Measurements from ENCODE around the gene VSIG4.
A peak's percentile ranks its signal among the peaks of the same experiment; 100 is the strongest.

The VSIG4 gene

GRCh38 chrX:66014084-66014483, 25.8 kb downstream of the VSIG4 start:
- H3K27ac ChIP-seq (replicated peaks), result peak overlapping the region; percentile 100
- H3K4me3 ChIP-seq (replicated peaks; ENCODE audit: insufficient read depth, low read length), result no peak overlapping the region
- no peaks in the 10 kb centered on the region for H3K27me3 ChIP-seq (ENCODE audit: insufficient read depth, poor library complexity, severe bottlenecking)
- no peak for DNase-seq (ENCODE audit: low read depth in 1 of 2, low spot score in 1 of 2)
- TF ChIP-seq REST (IDR thresholded peaks at IDR 0.05; ENCODE audit: insufficient replicate concordance, low read depth) (no peak), CTCF (IDR thresholded peaks at IDR 0.05; ENCODE audit: insufficient read depth, low read length) (no peak), GABPA (IDR thresholded peaks at IDR 0.05; ENCODE audit: low read depth) (no peak), SPI1 (IDR thresholded peaks at IDR 0.05; ENCODE audit: borderline replicate concordance, low read depth) (no peak), POLR2AphosphoS5 (IDR thresholded peaks at IDR 0.05; ENCODE audit: low read depth) (no peak)

GRCh38 chrX:66013194-66013816, 26.6 kb downstream of the VSIG4 start:
- Histone ChIP-seq H3K27me3 (ENCODE audit: insufficient read depth, poor library complexity, severe bottlenecking) (no peaks in the 10 kb centered on the region), H3K27ac (replicated peaks) (peak overlapping the region; percentile 100)
- TF ChIP-seq CTCF (IDR thresholded peaks at IDR 0.05; ENCODE audit: insufficient read depth, low read length) (no peak), SPI1 (IDR thresholded peaks at IDR 0.05; ENCODE audit: borderline replicate concordance, low read depth) (peak; percentile 98)

GRCh38 chrX:66012094-66012534, 27.8 kb downstream of the VSIG4 start:
- Histone ChIP-seq H3K27me3 (ENCODE audit: insufficient read depth, poor library complexity, severe bottlenecking) (no peaks in the 10 kb centered on the region), H3K27ac (replicated peaks) (peak overlapping the region; percentile 100), H3K4me3 (replicated peaks; ENCODE audit: insufficient read depth, low read length) (no peak overlapping the region)
- peak; percentile 81 to 98 for DNase-seq (ENCODE audit: low read depth in 1 of 2, low spot score in 1 of 2)
- TF ChIP-seq CTCF (IDR thresholded peaks at IDR 0.05; ENCODE audit: insufficient read depth, low read length), result no peak
- TF ChIP-seq POLR2AphosphoS5 (IDR thresholded peaks at IDR 0.05; ENCODE audit: low read depth), result peak; percentile 91
- TF ChIP-seq REST (IDR thresholded peaks at IDR 0.05; ENCODE audit: insufficient replicate concordance, low read depth), result no peak
- TF ChIP-seq GABPA (IDR thresholded peaks at IDR 0.05; ENCODE audit: low read depth), result peak; percentile 22; the same call in 1 of the 2 replicates
- peak; percentile 51; the same call in 1 of the 2 replicates for TF ChIP-seq SPI1 (IDR thresholded peaks at IDR 0.05; ENCODE audit: borderline replicate concordance, low read depth)

More at GRCh38 chrX:66013194-66013816, 26.6 kb downstream of the VSIG4 start:
- DNase-seq (ENCODE audit: low read depth in 1 of 2, low spot score in 1 of 2), result peak in 1 of 2 experiments; percentile 86
- H3K4me3 ChIP-seq (replicated peaks; ENCODE audit: insufficient read depth, low read length), result no peak overlapping the region
